ENCODE measurements around the gene ROGDI.

ROGDI gene

DNA sequence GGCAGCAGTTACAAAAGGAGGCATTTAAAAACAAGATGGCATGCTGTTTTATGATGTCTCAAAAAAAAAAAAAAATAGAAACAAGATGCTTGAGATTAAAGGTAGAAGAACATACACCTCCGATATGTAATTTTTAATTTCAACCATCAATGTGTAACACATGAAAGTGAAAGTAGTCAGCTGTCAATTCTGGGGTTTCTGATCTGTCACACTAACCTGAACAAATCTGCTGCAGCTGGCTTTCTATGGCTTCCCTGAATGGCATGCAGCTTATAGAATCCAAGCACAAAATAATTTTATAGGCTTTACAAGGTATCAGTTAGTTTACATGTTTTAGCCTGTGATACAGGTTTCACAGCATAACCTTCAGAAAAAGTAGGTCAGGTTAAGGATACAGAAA lies 31.2 kb upstream of the ROGDI start:
- no peak overlapping the region for H2AFZ ChIP-seq (ENCODE audit: low read length, unreplicated experiment)
- H3K27ac ChIP-seq (ENCODE audit: low read depth, low read length): no peak overlapping the region
- H3K27me3 ChIP-seq (ENCODE audit: insufficient read depth, low read length): no peaks in the 10 kb centered on the region
- peaks cover 44% of the 10 kb centered on the region for H3K36me3 ChIP-seq (ENCODE audit: insufficient read depth, low read length)
- H3K79me2 ChIP-seq (ENCODE audit: control insufficient read depth, insufficient read depth, low read length, unreplicated experiment): peaks cover 12% of the 10 kb centered on the region
- H3K4me3 ChIP-seq (ENCODE audit: low read depth, low read length): no peak overlapping the region
- no peaks in the 10 kb centered on the region for H3K4me1 ChIP-seq (ENCODE audit: control insufficient read depth, insufficient read depth, low read length, unreplicated experiment)

DNA sequence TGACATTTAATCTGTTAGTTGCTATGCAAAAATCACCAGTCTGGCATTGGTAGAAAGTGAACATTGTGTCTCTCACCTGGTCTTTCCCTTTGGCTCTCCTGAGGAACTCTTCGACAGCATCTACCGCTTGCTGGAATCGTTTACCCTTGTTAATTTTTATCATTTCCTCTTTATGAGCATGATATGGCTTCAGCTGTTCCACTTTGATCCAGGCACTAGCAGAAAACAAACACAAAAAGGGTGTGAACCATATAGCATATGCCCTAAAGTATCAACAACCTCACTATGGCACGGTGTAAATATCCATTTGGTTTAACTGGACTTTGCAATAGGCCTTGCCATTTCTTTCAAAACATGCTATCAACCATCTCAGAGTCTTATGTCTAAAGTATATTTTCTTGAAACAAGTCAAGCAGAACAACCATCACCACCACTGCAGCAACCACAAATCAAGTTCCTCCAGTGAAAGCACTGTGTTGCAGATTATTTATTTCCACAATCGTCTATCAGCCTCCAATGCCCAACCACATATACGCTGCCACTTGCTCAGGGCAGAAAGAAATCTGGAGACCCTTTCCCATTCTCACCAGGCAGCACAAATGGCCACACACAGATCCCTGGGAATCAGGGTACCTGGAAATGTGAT lies 30.4 kb upstream of the ROGDI start:
- Histone ChIP-seq H3K4me1 (ENCODE audit: control insufficient read depth, insufficient read depth, low read length, unreplicated experiment) (no peaks in the 10 kb centered on the region), H3K36me3 (ENCODE audit: insufficient read depth, low read length) (peaks cover 42% of the 10 kb centered on the region), H3K79me2 (ENCODE audit: control insufficient read depth, insufficient read depth, low read length, unreplicated experiment) (peaks cover 9% of the 10 kb centered on the region), H3K4me3 (ENCODE audit: low read depth, low read length) (no peak overlapping the region), H3K27ac (ENCODE audit: low read depth, low read length) (no peak overlapping the region), H2AFZ (ENCODE audit: low read length, unreplicated experiment) (no peak overlapping the region), H3K27me3 (ENCODE audit: insufficient read depth, low read length) (no peaks in the 10 kb centered on the region)

DNA sequence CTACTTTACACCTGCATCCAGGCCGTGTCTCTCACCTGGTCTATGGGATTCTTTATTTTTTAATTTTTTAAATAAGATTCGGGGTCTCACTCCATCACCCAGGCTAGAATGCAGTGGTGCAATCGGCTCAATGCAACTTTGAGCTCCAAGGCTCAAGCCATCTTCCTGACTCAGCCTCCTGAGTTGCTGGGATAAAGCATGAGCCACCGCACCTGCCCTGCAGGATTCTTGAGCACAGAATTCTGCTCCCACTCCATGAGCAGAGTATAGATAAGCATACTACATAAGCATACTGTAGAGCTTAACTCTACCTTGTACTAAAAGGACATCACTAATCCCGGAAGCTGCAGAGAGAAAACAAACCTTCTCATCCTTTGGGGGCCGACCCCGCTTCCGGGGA lies 29.2 kb upstream of the ROGDI start:
- H3K4me1 ChIP-seq (ENCODE audit: control insufficient read depth, insufficient read depth, low read length, unreplicated experiment): no peaks in the 10 kb centered on the region
- H3K36me3 ChIP-seq (ENCODE audit: insufficient read depth, low read length): peaks cover 46% of the 10 kb centered on the region
- no peak overlapping the region for H3K27ac ChIP-seq (ENCODE audit: low read depth, low read length)
- no peak overlapping the region for H3K4me3 ChIP-seq (ENCODE audit: low read depth, low read length)
- no peaks in the 10 kb centered on the region for H3K27me3 ChIP-seq (ENCODE audit: insufficient read depth, low read length)
- H3K79me2 ChIP-seq (ENCODE audit: control insufficient read depth, insufficient read depth, low read length, unreplicated experiment): peaks cover 9% of the 10 kb centered on the region
- no peak overlapping the region for H2AFZ ChIP-seq (ENCODE audit: low read length, unreplicated experiment)

DNA sequence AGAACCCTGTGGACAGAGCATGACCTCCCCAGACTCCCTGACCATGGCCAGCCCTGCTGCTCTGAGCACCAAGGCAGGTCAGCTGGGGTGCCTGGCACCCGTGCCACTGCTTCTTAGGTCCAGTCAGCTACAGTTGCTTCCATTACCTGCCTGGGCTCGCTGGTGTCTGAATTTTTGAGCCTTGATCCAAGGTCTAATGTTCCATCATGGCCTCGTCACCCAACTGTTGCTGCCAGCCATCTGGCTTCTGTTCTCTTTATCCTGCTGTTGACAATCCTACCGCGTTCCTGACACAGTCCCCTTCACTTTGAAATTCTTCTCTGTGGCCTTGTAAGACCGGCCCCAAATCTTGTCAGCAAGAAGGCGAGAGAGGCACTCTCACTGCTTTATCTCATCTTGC lies 28.0 kb upstream of the ROGDI start:
- no peaks in the 10 kb centered on the region for H3K27me3 ChIP-seq (ENCODE audit: insufficient read depth, low read length)
- H3K4me1 ChIP-seq (ENCODE audit: control insufficient read depth, insufficient read depth, low read length, unreplicated experiment): no peaks in the 10 kb centered on the region
- no peak overlapping the region for H3K4me3 ChIP-seq (ENCODE audit: low read depth, low read length)
- H2AFZ ChIP-seq (ENCODE audit: low read length, unreplicated experiment): no peak overlapping the region
- peaks cover 45% of the 10 kb centered on the region for H3K36me3 ChIP-seq (ENCODE audit: insufficient read depth, low read length)
- H3K27ac ChIP-seq (ENCODE audit: low read depth, low read length): no peak overlapping the region
- peaks cover 3% of the 10 kb centered on the region for H3K79me2 ChIP-seq (ENCODE audit: control insufficient read depth, insufficient read depth, low read length, unreplicated experiment)

DNA sequence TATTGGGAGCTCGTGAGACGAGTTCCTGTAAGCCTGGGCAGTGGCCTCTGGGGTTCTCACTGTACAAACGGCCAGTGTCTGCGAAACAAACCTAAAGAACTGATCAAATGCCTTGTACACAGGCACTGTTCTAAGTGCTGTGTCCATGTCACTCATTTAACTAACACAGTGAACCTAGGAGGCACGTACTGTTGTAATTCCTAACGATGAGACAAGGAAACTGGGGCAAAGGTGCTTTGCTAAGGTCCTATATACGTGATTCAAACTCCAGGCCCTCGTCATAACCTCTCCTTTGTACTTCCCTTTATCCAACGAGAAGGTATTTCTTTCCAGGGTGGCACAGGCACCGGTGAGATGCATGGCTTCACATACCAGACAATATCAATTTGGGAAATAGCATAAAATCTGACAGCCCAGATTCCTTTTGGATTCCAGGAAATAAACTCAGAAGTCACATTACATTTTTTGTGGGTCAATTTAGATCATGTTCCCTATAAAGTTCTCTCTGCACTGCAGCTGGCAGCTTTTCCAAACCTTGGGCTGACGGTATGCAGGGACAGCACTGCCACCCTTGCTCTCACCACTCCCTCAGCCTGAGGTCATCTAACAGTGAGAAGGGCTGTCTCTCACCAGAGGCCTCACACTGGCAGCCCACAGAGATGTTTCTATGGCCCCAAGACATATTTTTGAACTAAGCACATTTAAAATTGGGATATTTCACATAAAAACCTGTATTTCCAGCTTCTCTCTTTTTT lies 26.3 kb upstream of the ROGDI start:
- Histone ChIP-seq H3K4me3 (ENCODE audit: low read depth, low read length) (no peak overlapping the region), H2AFZ (ENCODE audit: low read length, unreplicated experiment) (no peak overlapping the region), H3K36me3 (ENCODE audit: insufficient read depth, low read length) (peaks cover 44% of the 10 kb centered on the region), H3K27me3 (ENCODE audit: insufficient read depth, low read length) (no peaks in the 10 kb centered on the region), H3K79me2 (ENCODE audit: control insufficient read depth, insufficient read depth, low read length, unreplicated experiment) (no peaks in the 10 kb centered on the region), H3K4me1 (ENCODE audit: control insufficient read depth, insufficient read depth, low read length, unreplicated experiment) (no peaks in the 10 kb centered on the region), H3K27ac (ENCODE audit: low read depth, low read length) (no peak overlapping the region)

DNA sequence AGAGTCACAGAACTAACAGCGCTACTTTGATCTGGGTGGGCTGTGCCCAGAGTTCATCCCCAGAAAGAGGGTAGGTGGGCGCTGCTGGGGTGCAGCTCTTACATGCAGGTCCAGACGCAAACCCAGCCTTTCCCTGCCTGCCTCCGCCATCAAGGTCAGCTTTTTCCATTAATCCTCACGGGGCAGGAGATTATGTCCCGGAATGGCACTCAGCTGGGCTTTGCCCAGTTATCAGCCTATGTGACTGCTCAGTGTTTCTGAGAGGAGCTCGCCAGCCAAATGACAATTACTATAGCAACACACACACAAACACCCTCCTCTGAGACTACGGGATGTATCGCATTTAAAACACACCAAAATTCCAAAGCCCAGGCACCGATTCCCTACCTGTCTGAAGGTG lies 24.5 kb upstream of the ROGDI start:
- H2AFZ ChIP-seq (ENCODE audit: low read length, unreplicated experiment): no peak overlapping the region
- no peak overlapping the region for H3K4me3 ChIP-seq (ENCODE audit: low read depth, low read length)
- H3K4me1 ChIP-seq (ENCODE audit: control insufficient read depth, insufficient read depth, low read length, unreplicated experiment): no peaks in the 10 kb centered on the region
- H3K79me2 ChIP-seq (ENCODE audit: control insufficient read depth, insufficient read depth, low read length, unreplicated experiment): no peaks in the 10 kb centered on the region
- H3K27me3 ChIP-seq (ENCODE audit: insufficient read depth, low read length): no peaks in the 10 kb centered on the region
- no peak overlapping the region for H3K27ac ChIP-seq (ENCODE audit: low read depth, low read length)
- H3K36me3 ChIP-seq (ENCODE audit: insufficient read depth, low read length): peaks cover 38% of the 10 kb centered on the region

DNA sequence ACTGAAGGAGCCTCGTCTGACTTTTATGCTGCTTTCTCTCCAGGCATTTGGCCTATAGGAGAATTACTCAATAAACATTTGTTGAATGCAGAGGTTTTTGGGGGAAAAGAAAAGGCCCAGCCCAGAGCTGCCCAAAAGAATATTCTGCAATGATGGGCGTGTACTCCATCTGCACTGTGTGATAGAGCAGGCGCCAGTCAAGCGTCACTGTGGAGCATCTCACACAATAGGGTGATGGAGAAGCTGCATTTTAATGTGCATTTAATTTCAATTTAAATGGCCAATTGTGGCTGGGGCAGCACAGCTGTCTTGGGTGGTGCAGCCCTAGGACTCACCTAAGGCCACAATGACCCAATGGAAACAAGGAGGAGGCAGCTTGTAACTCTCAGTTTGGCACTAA lies 24.1 kb upstream of the ROGDI start:
- no peak overlapping the region for H3K4me3 ChIP-seq (ENCODE audit: low read depth, low read length)
- no peak overlapping the region for H2AFZ ChIP-seq (ENCODE audit: low read length, unreplicated experiment)
- H3K4me1 ChIP-seq (ENCODE audit: control insufficient read depth, insufficient read depth, low read length, unreplicated experiment): no peaks in the 10 kb centered on the region
- peaks cover 37% of the 10 kb centered on the region for H3K36me3 ChIP-seq (ENCODE audit: insufficient read depth, low read length)
- no peaks in the 10 kb centered on the region for H3K27me3 ChIP-seq (ENCODE audit: insufficient read depth, low read length)
- no peak overlapping the region for H3K27ac ChIP-seq (ENCODE audit: low read depth, low read length)
- no peaks in the 10 kb centered on the region for H3K79me2 ChIP-seq (ENCODE audit: control insufficient read depth, insufficient read depth, low read length, unreplicated experiment)

DNA sequence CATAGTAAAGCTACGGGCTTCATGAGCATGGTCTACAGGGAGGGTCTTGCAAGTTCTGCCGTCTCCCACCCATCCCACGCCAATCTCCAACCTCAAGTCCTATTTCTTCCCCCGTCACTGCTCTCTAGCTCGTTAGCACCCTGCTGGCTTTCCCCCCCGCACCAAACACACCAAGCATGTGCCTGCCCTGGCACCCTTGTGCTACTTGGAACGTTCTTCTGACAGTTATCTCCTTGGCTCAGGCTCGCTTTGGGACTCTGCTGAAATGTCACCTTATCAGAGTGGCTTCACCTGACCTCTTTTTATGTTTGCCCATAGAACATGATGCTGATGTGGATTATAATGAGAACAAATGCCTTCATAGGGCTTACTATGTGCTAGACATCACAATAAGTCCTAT lies 22.8 kb upstream of the ROGDI start:
- Histone ChIP-seq H3K4me3 (ENCODE audit: low read depth, low read length) (no peak overlapping the region), H3K36me3 (ENCODE audit: insufficient read depth, low read length) (peaks cover 50% of the 10 kb centered on the region), H3K27ac (ENCODE audit: low read depth, low read length) (no peak overlapping the region), H2AFZ (ENCODE audit: low read length, unreplicated experiment) (no peak overlapping the region), H3K4me1 (ENCODE audit: control insufficient read depth, insufficient read depth, low read length, unreplicated experiment) (no peaks in the 10 kb centered on the region), H3K79me2 (ENCODE audit: control insufficient read depth, insufficient read depth, low read length, unreplicated experiment) (no peaks in the 10 kb centered on the region), H3K27me3 (ENCODE audit: insufficient read depth, low read length) (no peaks in the 10 kb centered on the region)

DNA sequence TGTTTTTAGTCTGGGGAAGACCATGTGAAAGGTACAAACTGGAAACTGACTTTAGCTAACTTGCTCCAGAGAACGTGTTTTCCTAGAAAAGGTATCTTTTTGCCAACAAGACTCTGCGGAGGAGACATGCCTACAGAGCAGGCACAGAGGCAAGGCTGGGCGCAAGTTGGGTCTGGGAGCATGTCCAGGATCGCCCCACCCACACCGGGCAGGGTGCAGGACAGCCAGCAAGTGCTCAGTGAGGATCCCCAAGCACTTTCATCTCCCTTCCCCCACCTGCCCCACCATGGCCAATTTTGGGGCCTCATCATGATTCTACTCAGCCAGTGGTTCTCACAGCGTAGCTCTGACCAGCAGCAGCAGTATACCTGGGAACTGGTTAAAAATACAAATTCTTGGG lies 18.2 kb upstream of the ROGDI start:
- Histone ChIP-seq H3K4me3 (ENCODE audit: low read depth, low read length) (no peak overlapping the region), H3K27me3 (ENCODE audit: insufficient read depth, low read length) (no peaks in the 10 kb centered on the region), H3K79me2 (ENCODE audit: control insufficient read depth, insufficient read depth, low read length, unreplicated experiment) (no peaks in the 10 kb centered on the region), H3K27ac (ENCODE audit: low read depth, low read length) (no peak overlapping the region), H3K4me1 (ENCODE audit: control insufficient read depth, insufficient read depth, low read length, unreplicated experiment) (no peaks in the 10 kb centered on the region), H2AFZ (ENCODE audit: low read length, unreplicated experiment) (no peak overlapping the region), H3K36me3 (ENCODE audit: insufficient read depth, low read length) (peaks cover 33% of the 10 kb centered on the region)

DNA sequence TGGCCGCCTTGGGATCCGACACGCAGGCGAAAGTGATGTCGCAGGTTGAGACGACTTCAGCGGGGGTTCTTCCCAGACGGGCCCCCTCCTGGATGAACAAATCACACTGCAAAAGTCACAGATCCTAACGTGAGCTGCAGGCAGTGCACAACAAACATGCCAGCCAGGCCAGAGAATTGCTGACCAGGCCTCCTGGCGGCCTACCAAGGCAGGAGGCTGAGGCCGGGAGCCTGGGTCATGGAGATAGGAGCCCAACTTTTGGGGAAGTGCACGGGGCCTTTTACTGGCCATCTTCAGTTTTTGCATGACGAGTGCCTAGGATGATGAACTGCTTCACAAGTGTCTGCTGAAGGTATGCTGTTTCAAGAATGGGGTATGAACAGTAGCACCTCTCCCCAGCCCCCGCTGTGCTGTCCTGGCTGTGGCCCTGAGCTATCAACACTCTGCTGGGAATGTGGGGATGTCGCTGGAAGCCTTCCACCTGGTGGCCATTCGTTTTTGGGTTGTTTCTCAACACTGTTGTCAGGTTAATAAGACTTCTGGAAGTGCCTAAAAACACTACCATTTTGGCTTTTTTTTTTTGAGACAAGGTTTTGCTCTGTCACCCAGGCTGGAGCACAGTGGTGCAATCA lies 12.2 kb upstream of the ROGDI start:
- Histone ChIP-seq H3K27me3 (ENCODE audit: insufficient read depth, low read length) (no peaks in the 10 kb centered on the region), H2AFZ (ENCODE audit: low read length, unreplicated experiment) (no peak overlapping the region), H3K4me1 (ENCODE audit: control insufficient read depth, insufficient read depth, low read length, unreplicated experiment) (no peaks in the 10 kb centered on the region), H3K4me3 (ENCODE audit: low read depth, low read length) (no peak overlapping the region), H3K79me2 (ENCODE audit: control insufficient read depth, insufficient read depth, low read length, unreplicated experiment) (no peaks in the 10 kb centered on the region), H3K27ac (ENCODE audit: low read depth, low read length) (no peak overlapping the region), H3K36me3 (ENCODE audit: insufficient read depth, low read length) (peaks cover 7% of the 10 kb centered on the region; the same call in 1 of the 2 replicates)

DNA sequence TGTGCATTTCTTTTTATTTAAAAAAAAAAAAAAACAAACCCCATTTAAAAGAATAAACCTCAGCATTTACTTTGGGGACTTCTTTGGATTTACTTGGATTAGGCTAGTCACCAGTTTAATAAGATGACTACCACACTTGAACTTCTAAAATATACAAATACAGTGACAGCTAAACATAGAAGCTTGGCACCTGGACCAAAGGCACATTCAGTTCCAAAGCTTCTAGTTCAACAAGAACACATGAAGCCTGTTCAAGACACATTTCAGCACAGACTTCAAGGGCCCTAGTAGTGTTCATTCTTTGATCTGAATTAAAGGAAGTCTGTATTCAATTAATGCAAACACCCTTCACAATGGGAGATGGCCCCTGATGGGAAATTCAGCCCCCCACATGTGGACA lies 11.6 kb upstream of the ROGDI start:
- Histone ChIP-seq H3K36me3 (ENCODE audit: insufficient read depth, low read length) (peaks cover 7% of the 10 kb centered on the region; the same call in 1 of the 2 replicates), H3K4me1 (ENCODE audit: control insufficient read depth, insufficient read depth, low read length, unreplicated experiment) (no peaks in the 10 kb centered on the region), H3K27ac (ENCODE audit: low read depth, low read length) (no peak overlapping the region), H3K27me3 (ENCODE audit: insufficient read depth, low read length) (no peaks in the 10 kb centered on the region), H2AFZ (ENCODE audit: low read length, unreplicated experiment) (no peak overlapping the region), H3K4me3 (ENCODE audit: low read depth, low read length) (no peak overlapping the region), H3K79me2 (ENCODE audit: control insufficient read depth, insufficient read depth, low read length, unreplicated experiment) (no peaks in the 10 kb centered on the region)
